Bronchial epithelial cell (primary cell): ENCODE results near the gene CRYBB3. TPM values are rescaled to one million over a fixed set of nuclear protein-coding genes. Genes with fewer than 3 reads are reported as not detected.
"Not testable (repeated sequence)": the region's sequence is repeated elsewhere in the genome, so short reads cannot be mapped to it uniquely, and the experiment has no call there.

Experiments
- DNase-seq: peaks from one replicate; pipeline ENCODE4 v3.0.0-alpha.2; 2010; ENCODE audit warnings: low read depth
- FAIRE-seq: peaks from 2 replicates; lab custom pipeline; 2011; peaks lifted over from hg19 to GRCh38; lab: Jason Lieb, UNC
- H3K27me3 ChIP-seq: 2 replicates; pipeline ENCODE4 v1.5.1; 2011; ENCODE audit warnings: low read length; ENCODE audit not compliant: control insufficient read depth, insufficient read depth
- H3K36me3 ChIP-seq: 2 replicates; pipeline ENCODE4 v1.5.1; 2011; ENCODE audit warnings: low read length; ENCODE audit not compliant: control insufficient read depth, insufficient read depth
- H3K4me3 ChIP-seq: 2 replicates; pipeline ENCODE4 v1.5.1; 2011; ENCODE audit warnings: mild to moderate bottlenecking, low read depth, low read length, control low read depth
- total RNA-seq: library from RNA; depleted of rRNA; stranded (reverse); fragments of >200 nt; gene quantifications from 2 replicates; pipeline ENCODE4 v1.2.1, GENCODE V29; 2014
- TF ChIP-seq, protein P1 (sequence below): IDR thresholded peaks from 2 replicates; pipeline ENCODE4 v1.5.1; 2011; ENCODE audit warnings: mild to moderate bottlenecking, moderate library complexity, low read length, control low read depth, inconsistent platforms; ENCODE audit not compliant: insufficient read depth, severe bottlenecking

The CRYBB3 gene
- total RNA-seq, 1 donor from 2014 or later: not detected

DNA sequence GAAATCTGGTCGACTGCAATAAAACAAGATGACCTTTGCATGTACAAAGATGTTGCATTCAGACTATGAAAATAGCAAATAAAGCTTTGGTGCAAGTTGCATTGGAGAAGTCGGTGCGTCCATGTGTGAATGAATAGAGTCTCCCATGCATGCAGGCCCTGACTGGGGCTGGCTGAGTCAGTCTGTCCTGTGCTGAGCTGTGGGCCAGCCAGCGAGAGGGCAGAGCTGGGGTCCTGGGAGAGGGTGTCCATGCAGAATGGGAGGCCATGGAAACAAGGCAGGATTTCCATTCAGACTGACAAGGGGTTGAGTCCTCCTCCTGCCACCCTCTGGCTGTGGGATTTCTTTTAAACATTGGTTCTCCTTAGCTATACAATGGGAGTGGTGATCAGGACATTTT, 2.3 kb upstream of the CRYBB3 start:
- Histone ChIP-seq H3K4me3 (no peak overlapping the region), H3K36me3 (peaks cover 8% of the 10 kb centered on the region), H3K27me3 (no peaks in the 10 kb centered on the region)
- FAIRE-seq (no peak), DNase-seq (no peak)
- TF ChIP-seq, protein P1, sequence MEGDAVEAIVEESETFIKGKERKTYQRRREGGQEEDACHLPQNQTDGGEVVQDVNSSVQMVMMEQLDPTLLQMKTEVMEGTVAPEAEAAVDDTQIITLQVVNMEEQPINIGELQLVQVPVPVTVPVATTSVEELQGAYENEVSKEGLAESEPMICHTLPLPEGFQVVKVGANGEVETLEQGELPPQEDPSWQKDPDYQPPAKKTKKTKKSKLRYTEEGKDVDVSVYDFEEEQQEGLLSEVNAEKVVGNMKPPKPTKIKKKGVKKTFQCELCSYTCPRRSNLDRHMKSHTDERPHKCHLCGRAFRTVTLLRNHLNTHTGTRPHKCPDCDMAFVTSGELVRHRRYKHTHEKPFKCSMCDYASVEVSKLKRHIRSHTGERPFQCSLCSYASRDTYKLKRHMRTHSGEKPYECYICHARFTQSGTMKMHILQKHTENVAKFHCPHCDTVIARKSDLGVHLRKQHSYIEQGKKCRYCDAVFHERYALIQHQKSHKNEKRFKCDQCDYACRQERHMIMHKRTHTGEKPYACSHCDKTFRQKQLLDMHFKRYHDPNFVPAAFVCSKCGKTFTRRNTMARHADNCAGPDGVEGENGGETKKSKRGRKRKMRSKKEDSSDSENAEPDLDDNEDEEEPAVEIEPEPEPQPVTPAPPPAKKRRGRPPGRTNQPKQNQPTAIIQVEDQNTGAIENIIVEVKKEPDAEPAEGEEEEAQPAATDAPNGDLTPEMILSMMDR: no peak

DNA sequence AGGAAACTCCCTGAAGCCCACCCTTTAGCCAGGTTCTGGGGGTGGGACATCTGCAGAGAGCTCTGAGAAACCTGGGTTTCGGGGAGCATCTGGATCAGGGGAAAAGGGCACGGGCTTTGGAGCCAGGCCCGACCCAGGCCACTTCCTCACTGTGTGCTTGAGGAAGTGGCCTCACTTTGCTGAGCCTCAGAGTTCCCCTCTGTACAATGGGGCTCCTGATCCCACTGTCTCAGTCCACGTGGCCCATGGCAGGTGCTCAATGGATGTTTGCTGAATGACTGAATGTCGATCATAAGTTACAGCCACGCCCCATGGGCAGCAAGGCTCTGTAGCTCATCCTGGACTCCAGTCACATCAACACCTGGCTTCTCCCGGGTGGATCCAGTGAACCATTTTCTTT, 1.3 kb downstream of the CRYBB3 start:
- Histone ChIP-seq H3K36me3 (peaks cover 4% of the 10 kb centered on the region), H3K4me3 (no peak overlapping the region), H3K27me3 (no peaks in the 10 kb centered on the region)
- TF ChIP-seq, protein P1: no peak
- FAIRE-seq: no peak
- no peak for DNase-seq

DNA sequence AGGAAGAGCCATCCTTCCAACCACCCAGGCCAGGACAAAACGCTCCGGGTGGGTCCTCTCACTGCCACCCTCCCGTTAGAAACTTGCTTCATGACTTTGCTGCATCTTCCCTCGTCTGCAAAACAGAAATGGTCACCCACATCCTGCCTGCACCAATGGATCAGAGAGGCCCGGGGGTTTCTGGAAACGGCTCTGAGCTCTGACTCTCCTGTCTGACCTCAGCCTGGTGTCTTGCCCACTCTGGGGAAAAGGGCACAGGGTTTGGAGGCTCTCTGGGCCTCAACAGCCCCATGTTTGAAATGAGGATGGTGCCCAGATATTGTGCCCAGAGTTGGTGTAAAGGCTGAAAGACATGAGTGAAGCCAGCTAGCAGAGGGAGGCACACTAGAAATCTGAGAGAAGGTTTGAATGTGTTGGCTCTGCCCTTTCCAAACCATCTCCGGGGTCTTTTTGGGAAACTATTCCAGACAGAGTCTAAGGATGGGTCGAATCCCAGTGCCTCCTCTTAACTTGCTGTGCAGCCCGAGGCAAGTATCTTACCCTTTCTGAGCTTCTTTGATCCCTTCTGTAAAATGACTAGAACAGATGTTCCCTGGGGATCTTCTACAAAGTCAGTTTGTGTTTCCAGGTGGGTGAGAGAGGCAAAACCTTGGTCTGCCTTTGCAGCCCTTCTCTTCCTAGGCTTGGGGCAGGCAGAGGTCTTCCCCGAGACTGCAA, 2.1 kb downstream of the CRYBB3 start:
- Histone ChIP-seq H3K36me3 (peaks cover 4% of the 10 kb centered on the region), H3K4me3 (no peak overlapping the region), H3K27me3 (no peaks in the 10 kb centered on the region)
- DNase-seq: no peak
- peak; percentile 28 for FAIRE-seq
- TF ChIP-seq, protein P1: no peak

DNA sequence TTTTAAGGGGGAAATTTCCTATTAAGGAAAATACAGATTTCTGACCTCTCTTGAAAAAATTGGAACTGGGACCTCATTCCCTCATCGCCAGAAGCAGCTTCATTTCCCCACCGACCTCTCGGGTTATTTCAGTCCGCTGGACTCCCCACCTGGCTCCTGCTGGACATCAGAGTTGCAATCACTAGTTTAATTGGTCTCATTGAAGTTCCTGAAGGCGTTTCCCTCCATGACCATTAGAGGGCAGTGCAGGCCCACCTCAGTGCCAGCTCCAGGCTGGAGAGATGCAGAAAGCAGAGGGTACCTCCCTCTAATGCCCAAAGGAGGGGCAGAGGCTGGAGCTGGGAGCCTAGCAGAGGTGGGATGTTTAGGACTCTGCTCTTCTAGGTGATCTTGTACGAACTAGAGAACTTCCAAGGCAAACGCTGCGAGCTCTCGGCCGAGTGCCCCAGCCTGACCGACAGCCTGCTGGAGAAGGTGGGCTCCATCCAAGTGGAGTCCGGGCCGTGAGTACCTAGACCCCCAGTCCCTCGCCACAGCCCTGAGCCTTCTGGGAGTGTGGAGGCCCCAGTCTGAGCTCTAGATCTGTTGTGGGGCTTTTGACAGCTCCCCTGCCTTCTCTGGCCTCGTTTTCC, 2.7 kb downstream of the CRYBB3 start:
- no peak overlapping the region for H3K4me3 ChIP-seq
- no peaks in the 10 kb centered on the region for H3K27me3 ChIP-seq
- FAIRE-seq (no peak), DNase-seq (peak; percentile 40)
- peaks cover 4% of the 10 kb centered on the region for H3K36me3 ChIP-seq
- TF ChIP-seq, protein P1: peak; percentile 87

DNA sequence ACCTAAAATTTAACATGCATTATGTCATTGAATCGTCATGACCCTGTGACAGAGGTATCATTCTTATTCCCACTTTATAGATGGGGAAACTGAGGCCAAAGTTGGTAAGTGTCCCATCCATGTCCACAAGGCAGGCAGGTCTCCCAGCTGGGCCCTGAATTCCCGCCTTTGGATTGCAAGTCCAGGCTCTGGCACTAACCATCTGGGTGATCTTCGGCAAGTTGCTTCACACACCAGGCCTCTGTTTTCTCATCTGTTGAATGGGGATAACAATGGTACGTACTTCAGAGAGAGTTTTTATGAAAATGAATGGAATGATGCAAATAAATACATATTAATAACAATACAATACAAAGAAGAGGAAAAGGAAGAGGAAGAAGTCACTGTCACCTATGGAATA, 3.4 kb downstream of the CRYBB3 start:
- FAIRE-seq (no peak), DNase-seq (no peak)
- Histone ChIP-seq H3K27me3 (no peaks in the 10 kb centered on the region), H3K36me3 (peaks cover 2% of the 10 kb centered on the region), H3K4me3 (no peak overlapping the region)
- TF ChIP-seq, protein P1: no peak

DNA sequence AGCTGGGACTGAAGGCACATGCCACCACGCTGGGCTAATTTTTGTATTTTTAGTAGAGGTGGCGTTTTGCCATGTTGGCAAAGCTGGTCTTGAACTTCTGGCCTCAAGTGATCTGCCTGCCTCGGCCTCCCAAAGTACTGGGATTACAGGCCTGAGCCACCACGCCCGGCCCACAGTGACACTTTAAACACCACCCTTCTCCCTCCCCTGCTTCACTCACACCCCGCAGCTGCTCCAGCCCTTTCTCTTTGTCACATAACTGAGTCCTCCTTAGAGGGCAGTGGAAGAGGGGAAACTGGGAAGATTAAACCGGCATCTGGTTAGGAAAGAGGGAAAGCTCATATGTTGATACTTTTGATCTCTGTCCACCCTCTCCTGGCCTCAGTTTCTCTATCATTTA, 4.9 kb downstream of the CRYBB3 start:
- H3K4me3 ChIP-seq, DNase-seq, H3K27me3 ChIP-seq, FAIRE-seq, H3K36me3 ChIP-seq: not testable (repeated sequence)
